SK-N-SH (cell line): ENCODE measurements around the gene ETS1. TPM values are rescaled to one million over a fixed set of nuclear protein-coding genes. Genes with fewer than 3 reads are reported as not detected.

Experiments
- CTCF ChIA-PET: fragments of 300-600, 350-600 bp; formaldehyde crosslinking; extraction: SDS; loops from one replicate; lab custom pipeline; 2021; lab: Yijun Ruan, JAX
- POLR2A ChIA-PET: fragments of 350-600 bp; sonication (Branson Sonifier 250); formaldehyde crosslinking; extraction: SDS; loops from one replicate; lab custom pipeline; 2020; ENCODE audit warnings: antibody characterized with exemption, inconsistent platforms; lab: Yijun Ruan, JAX
- DNase-seq: peaks from one replicate; pipeline ENCODE4 v3.0.0; 2012
- H2AFZ ChIP-seq: fragments of 200-600 bp; sonication (generic); 2 replicates; pipeline ENCODE4 v1.8.1; 2016; ENCODE audit warnings: antibody characterized with exemption, mild to moderate bottlenecking, low read depth
- H3F3A ChIP-seq: fragments of 200-600 bp; sonication (generic); replicated peaks from 2 replicates; pipeline ENCODE3; 2016; ENCODE audit warnings: antibody characterized with exemption, mild to moderate bottlenecking; ENCODE audit not compliant: insufficient read depth
- H3K27ac ChIP-seq, 2 experiments: fragments of 200-500 bp in 1 of 2; fragments of 200-600 bp in 1 of 2; sonication (Bioruptor generic) in 1 of 2; sonication (generic), shearing (Covaris generic) in 1 of 2; 2 replicates each; pipeline versions ENCODE4 v1.5.1 to v1.6.1; 2014 to 2016; ENCODE audit warnings: low read depth in 2 of 2, inconsistent platforms in 1 of 2, low read length in 1 of 2, mild to moderate bottlenecking in 1 of 2, mixed read lengths in 1 of 2
- H3K27me3 ChIP-seq: fragments of 200-600 bp; sonication (generic), shearing (Covaris generic); 2 replicates; pipeline ENCODE4 v1.6.1; 2016; ENCODE audit warnings: mixed run types; ENCODE audit not compliant: insufficient read depth
- H3K36me3 ChIP-seq, 2 experiments: fragments of 200-500 bp in 1 of 2; fragments of 200-600 bp in 1 of 2; sonication (Bioruptor generic) in 1 of 2; sonication (generic) in 1 of 2; replicated peaks in 1 of 2; 2 replicates each; pipeline versions ENCODE3 to v1.5.1; 2014 to 2016; ENCODE audit warnings: low read length in 1 of 2, mild to moderate bottlenecking in 1 of 2; ENCODE audit not compliant: insufficient read depth in 2 of 2, control insufficient read depth in 1 of 2
- H3K4me1 ChIP-seq, 2 experiments: fragments of 200-500 bp in 1 of 2; fragments of 200-600 bp in 1 of 2; sonication (Bioruptor generic) in 1 of 2; sonication (generic), shearing (Covaris generic) in 1 of 2; 2 replicates each; pipeline versions ENCODE4 v1.5.1 to v1.6.1; 2014 to 2016; ENCODE audit warnings: low read depth in 1 of 2, low read length in 1 of 2, mixed run types in 1 of 2; ENCODE audit not compliant: insufficient read depth in 2 of 2, control insufficient read depth in 1 of 2
- H3K4me2 ChIP-seq: fragments of 200-600 bp; sonication (generic), shearing (Covaris generic); 2 replicates; pipeline ENCODE4 v1.6.1; 2017; ENCODE audit warnings: mixed run types
- H3K4me3 ChIP-seq, 2 experiments: fragments of 200-500 bp in 1 of 2; fragments of 200-600 bp in 1 of 2; sonication (Bioruptor generic) in 1 of 2; sonication (generic), shearing (Covaris generic) in 1 of 2; 2 replicates each; pipeline versions ENCODE4 v1.5.1 to v1.8.1; 2014 to 2016; ENCODE audit warnings: low read depth in 2 of 2, inconsistent platforms in 1 of 2, low read length in 1 of 2, mild to moderate bottlenecking in 1 of 2, mixed read lengths in 1 of 2, moderate library complexity in 1 of 2
- H3K79me2 ChIP-seq: fragments of 200-600 bp; sonication (generic); 2 replicates; pipeline ENCODE4 v1.8.1; 2017; ENCODE audit warnings: mild to moderate bottlenecking; ENCODE audit not compliant: insufficient read depth
- H3K9ac ChIP-seq: fragments of 200-600 bp; sonication (generic); 2 replicates; pipeline ENCODE4 v1.6.1; 2017; ENCODE audit warnings: mixed run types
- H3K9me2 ChIP-seq: fragments of 200-600 bp; sonication (generic); 2 replicates; pipeline ENCODE4 v1.6.1; 2017; ENCODE audit warnings: mixed run types
- H3K9me3 ChIP-seq: fragments of 200-600 bp; sonication (generic); 2 replicates; pipeline ENCODE4 v1.6.1; 2017; ENCODE audit warnings: mixed run types, mild to moderate bottlenecking, moderate library complexity
- H4K20me1 ChIP-seq: fragments of 200-600 bp; sonication (generic); 2 replicates; pipeline ENCODE4 v1.6.1; 2017; ENCODE audit warnings: mild to moderate bottlenecking, mixed run types; ENCODE audit not compliant: insufficient read depth
- CHD2 ChIP-seq: fragments of 150-350 bp; IDR thresholded peaks from 2 replicates; pipeline ENCODE4 v1.6.1; 2018; ENCODE audit warnings: low read length; ENCODE audit not compliant: partially characterized antibody
- EP300 ChIP-seq, 2 experiments: IDR thresholded peaks; 2 replicates each; pipeline versions ENCODE4 v1.4.0 to v1.6.1; 2012; ENCODE audit warnings: borderline replicate concordance in 1 of 2, low read depth in 1 of 2, low read length in 1 of 2
- EZH2phosphoT487 ChIP-seq: fragments of 200-600 bp; sonication (generic); IDR thresholded peaks from 2 replicates; pipeline ENCODE4 v1.6.1; 2017; ENCODE audit warnings: low read depth, mixed run types, mild to moderate bottlenecking, antibody characterized with exemption, moderate library complexity, borderline replicate concordance
- FOXJ3 ChIP-seq: sonication (generic); formaldehyde crosslinking; IDR thresholded peaks from 2 replicates; pipeline ENCODE4 v1.5.1; 2020; ENCODE audit warnings: mild to moderate bottlenecking, missing genetic modification reagents
- FOXM1 ChIP-seq: IDR thresholded peaks from 2 replicates; pipeline ENCODE4 v1.4.0; 2012; ENCODE audit warnings: low read depth, mild to moderate bottlenecking
- GABPA ChIP-seq: IDR thresholded peaks from 2 replicates; pipeline ENCODE4 v1.4.0; 2012; ENCODE audit warnings: low read depth, mild to moderate bottlenecking
- MXI1 ChIP-seq: IDR thresholded peaks from 2 replicates; pipeline ENCODE4 v1.6.1; 2012; ENCODE audit warnings: mild to moderate bottlenecking, low read depth, low read length, improper control_type of control experiment
- NFIC ChIP-seq: IDR thresholded peaks from 2 replicates; pipeline ENCODE4 v1.4.0; 2012; ENCODE audit warnings: borderline replicate concordance
- NRF1 ChIP-seq: IDR thresholded peaks from 2 replicates; pipeline ENCODE4 v1.6.1; 2012; ENCODE audit warnings: low read depth, mild to moderate bottlenecking, low read length
- PBX3 ChIP-seq: IDR thresholded peaks from 2 replicates; pipeline ENCODE4; 2012
- POLR2AphosphoS5 ChIP-seq: IDR thresholded peaks from 2 replicates; pipeline ENCODE4 v1.6.1; 2012; ENCODE audit warnings: low read depth, low read length
- REST ChIP-seq: IDR thresholded peaks from 2 replicates; pipeline ENCODE4 v1.6.1; 2012; ENCODE audit warnings: mild to moderate bottlenecking, low read depth, low read length, moderate library complexity
- RFX5 ChIP-seq: IDR thresholded peaks from 2 replicates; pipeline ENCODE4 v1.6.1; 2012; ENCODE audit warnings: mild to moderate bottlenecking, improper control_type of control experiment, low read length
- SIN3A ChIP-seq: IDR thresholded peaks from 2 replicates; pipeline ENCODE4 v1.6.1; 2012; ENCODE audit warnings: low read depth, mild to moderate bottlenecking, low read length, moderate library complexity, borderline replicate concordance
- TAF1 ChIP-seq: IDR thresholded peaks from 2 replicates; pipeline ENCODE4 v1.6.1; 2012; ENCODE audit warnings: low read depth, mild to moderate bottlenecking, low read length, moderate library complexity, borderline replicate concordance
- TEAD4 ChIP-seq: IDR thresholded peaks from 2 replicates; pipeline ENCODE4 v1.4.0; 2012; ENCODE audit warnings: mild to moderate bottlenecking, borderline replicate concordance; ENCODE audit not compliant: insufficient read depth
- USF1 ChIP-seq: IDR thresholded peaks from 2 replicates; pipeline ENCODE4 v1.4.0; 2012; ENCODE audit warnings: low read depth, borderline replicate concordance
- YY1 ChIP-seq: IDR thresholded peaks from 2 replicates; pipeline ENCODE4 v1.4.0; 2012; ENCODE audit warnings: low read depth, mild to moderate bottlenecking
- ZBTB33 ChIP-seq: IDR thresholded peaks from 2 replicates; pipeline ENCODE4 v1.4.0; 2012; ENCODE audit warnings: low read depth, borderline replicate concordance
- WGBS: methylation state at CpG from one replicate; pipeline ENCODE4 v1.1.6; 2017; ENCODE audit warnings: low lambda C conversion rate; 5-methylcytosine and 5-hydroxymethylcytosine counted together
- polyA plus RNA-seq, 3 experiments: library from polyadenylated mRNA; depleted of rRNA; stranded (reverse); fragments of >200 nt; gene quantifications; 2 replicates each; pipeline ENCODE4 v1.2.3, GENCODE V29; 2012

ETS1 gene
- polyA plus RNA-seq, 1 of the 3 experiments (the other 2 are of a cell fraction): 14.5 TPM

- Histone ChIP-seq H3K9ac (no peak overlapping the region), H2AFZ (no peak overlapping the region), H3K27ac (no peak overlapping the region), H3K9me2 (no peaks in the 10 kb centered on the region), H3K36me3 (no peaks in the 10 kb centered on the region), H3K79me2 (no peaks in the 10 kb centered on the region), H3F3A (no peaks in the 10 kb centered on the region), H3K4me3 (no peak overlapping the region)
- CTCF ChIA-PET: interaction anchor here (1.0 to 1.1 kb wide), 3 partner anchors 9 to 438 kb away, joined by 3 read pairs; no protein-coding TSS in a partner anchor
- WGBS: 66% methylated on average over 2 of the region's 2 CpGs
- no peak for DNase-seq
- TF ChIP-seq NFIC: no peak
- TF ChIP-seq MXI1: no peak
- no peak for TF ChIP-seq NRF1
- no peak for TF ChIP-seq FOXJ3 (CRISPR knock-in tag)
- TF ChIP-seq EP300 (IDR thresholded peaks at IDR 0.05; ENCODE audit: borderline replicate concordance in 1 of 2, low read depth in 1 of 2, low read length in 1 of 2): no peak
- TF ChIP-seq TAF1: no peak
- no peak for TF ChIP-seq RFX5
- no peak for TF ChIP-seq EZH2phosphoT487
- no peak for TF ChIP-seq REST
- no peak for TF ChIP-seq ZBTB33
- TF ChIP-seq FOXM1: no peak
- no peak for TF ChIP-seq CHD2
- TF ChIP-seq SIN3A: no peak
- no peak for TF ChIP-seq YY1
- TF ChIP-seq TEAD4: no peak
- TF ChIP-seq POLR2AphosphoS5: no peak
- TF ChIP-seq PBX3: no peak
- TF ChIP-seq GABPA: no peak
- no peak for TF ChIP-seq USF1
- TF ChIP-seq, all 33 proteins: peak for 0
- H3K4me2 ChIP-seq: no peak overlapping the region
- peaks cover 0 to 8% of the 10 kb centered on the region in 2 experiments; a peak in 1 of 4 replicates for H3K4me1 ChIP-seq
- H3K9me3 ChIP-seq: no peaks in the 10 kb centered on the region
- POLR2A ChIA-PET: no interaction called here
- no peaks in the 10 kb centered on the region for H4K20me1 ChIP-seq
- H3K27me3 ChIP-seq: no peaks in the 10 kb centered on the region; the same call in 1 of the 2 replicates
Measured at GRCh38 chr11:128596250-128596649, 8.9 kb upstream of the ETS1 start.
